ENCODE results near the gene OCA2.

The OCA2 gene

DNA sequence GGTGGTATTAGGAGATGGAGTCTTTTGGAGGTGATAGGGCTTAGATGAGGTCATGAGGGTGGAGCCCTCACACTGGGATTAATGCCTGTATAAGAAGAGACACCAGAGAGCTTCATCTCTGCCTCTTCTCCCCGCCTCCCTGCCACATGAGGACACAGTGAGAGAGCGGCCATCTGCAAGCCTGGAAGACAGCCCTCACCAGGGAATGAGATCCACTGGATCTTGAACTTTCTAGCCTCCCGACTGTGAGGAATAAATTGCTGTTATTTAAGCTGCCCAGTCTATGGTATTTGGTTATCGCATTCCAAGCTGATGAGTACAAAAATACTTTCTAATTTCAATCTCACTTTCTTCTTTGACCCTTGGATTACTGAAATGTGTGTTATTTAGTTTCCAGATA is 121.4 kb downstream of the OCA2 start:
- no peaks in the 10 kb centered on the region for H3K36me3 ChIP-seq (ENCODE audit: insufficient read depth, low read length)
- no peaks in the 10 kb centered on the region for H3K79me2 ChIP-seq (ENCODE audit: insufficient read depth, low read length)
- H2AFZ ChIP-seq (ENCODE audit: low read length) = no peak overlapping the region
- no peaks in the 10 kb centered on the region for H3K27me3 ChIP-seq (ENCODE audit: insufficient read depth, low read length, poor library complexity, severe bottlenecking)
- H3F3A ChIP-seq (ENCODE audit: low read depth) = no peaks in the 10 kb centered on the region
- H3K4me2 ChIP-seq (ENCODE audit: low read depth, low read length, poor library complexity, severe bottlenecking) = no peak overlapping the region
- no peaks in the 10 kb centered on the region for H3K4me1 ChIP-seq (ENCODE audit: insufficient read depth, low read length, poor library complexity, severe bottlenecking)
- no peaks in the 10 kb centered on the region for H3K9me2 ChIP-seq (replicated peaks; ENCODE audit: low read depth, low read length)
- no peak overlapping the region for H3K9ac ChIP-seq (ENCODE audit: low read depth, low read length, poor library complexity, severe bottlenecking)
- no peak overlapping the region for H3K4me3 ChIP-seq (ENCODE audit: low read length, poor library complexity, severe bottlenecking)
- H3K9me3 ChIP-seq (ENCODE audit: insufficient read depth, low read depth, low read length) = no peaks in the 10 kb centered on the region
- H4K20me1 ChIP-seq (ENCODE audit: insufficient read depth, low read length, poor library complexity, severe bottlenecking) = no peaks in the 10 kb centered on the region
- TF ChIP-seq, protein P1, sequence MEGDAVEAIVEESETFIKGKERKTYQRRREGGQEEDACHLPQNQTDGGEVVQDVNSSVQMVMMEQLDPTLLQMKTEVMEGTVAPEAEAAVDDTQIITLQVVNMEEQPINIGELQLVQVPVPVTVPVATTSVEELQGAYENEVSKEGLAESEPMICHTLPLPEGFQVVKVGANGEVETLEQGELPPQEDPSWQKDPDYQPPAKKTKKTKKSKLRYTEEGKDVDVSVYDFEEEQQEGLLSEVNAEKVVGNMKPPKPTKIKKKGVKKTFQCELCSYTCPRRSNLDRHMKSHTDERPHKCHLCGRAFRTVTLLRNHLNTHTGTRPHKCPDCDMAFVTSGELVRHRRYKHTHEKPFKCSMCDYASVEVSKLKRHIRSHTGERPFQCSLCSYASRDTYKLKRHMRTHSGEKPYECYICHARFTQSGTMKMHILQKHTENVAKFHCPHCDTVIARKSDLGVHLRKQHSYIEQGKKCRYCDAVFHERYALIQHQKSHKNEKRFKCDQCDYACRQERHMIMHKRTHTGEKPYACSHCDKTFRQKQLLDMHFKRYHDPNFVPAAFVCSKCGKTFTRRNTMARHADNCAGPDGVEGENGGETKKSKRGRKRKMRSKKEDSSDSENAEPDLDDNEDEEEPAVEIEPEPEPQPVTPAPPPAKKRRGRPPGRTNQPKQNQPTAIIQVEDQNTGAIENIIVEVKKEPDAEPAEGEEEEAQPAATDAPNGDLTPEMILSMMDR (conservative IDR thresholded peaks at IDR 0.05; ENCODE audit: low read length) = no peak
- TF ChIP-seq EZH2phosphoT487 (IDR thresholded peaks at IDR 0.05; ENCODE audit: borderline replicate concordance) = no peak

DNA sequence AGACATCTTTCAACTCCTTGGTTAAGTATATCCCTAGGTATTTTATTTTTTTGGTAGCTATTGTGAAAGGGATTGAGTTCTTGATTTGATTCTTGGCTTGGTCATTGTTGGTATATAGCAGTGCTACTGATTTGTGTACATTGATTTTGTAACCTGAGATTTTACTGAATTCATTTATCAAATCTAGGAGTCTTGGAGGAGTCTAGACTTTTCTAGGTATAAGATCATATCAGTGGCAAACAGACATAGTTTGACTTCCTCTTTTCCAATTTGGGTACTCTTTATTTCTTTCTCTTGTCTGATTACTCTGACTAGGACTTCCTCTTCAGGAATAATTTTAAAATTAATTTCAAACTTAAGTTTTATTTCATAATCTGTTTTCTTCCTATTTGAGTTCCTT is 125.2 kb downstream of the OCA2 start:
- Histone ChIP-seq H3K4me2 (ENCODE audit: low read depth, low read length, poor library complexity, severe bottlenecking) (no peak overlapping the region), H3F3A (ENCODE audit: low read depth) (no peaks in the 10 kb centered on the region), H3K79me2 (ENCODE audit: insufficient read depth, low read length) (no peaks in the 10 kb centered on the region), H4K20me1 (ENCODE audit: insufficient read depth, low read length, poor library complexity, severe bottlenecking) (no peaks in the 10 kb centered on the region), H3K4me1 (ENCODE audit: insufficient read depth, low read length, poor library complexity, severe bottlenecking) (no peaks in the 10 kb centered on the region), H3K9ac (ENCODE audit: low read depth, low read length, poor library complexity, severe bottlenecking) (no peak overlapping the region), H3K36me3 (ENCODE audit: insufficient read depth, low read length) (no peaks in the 10 kb centered on the region), H3K9me2 (replicated peaks; ENCODE audit: low read depth, low read length) (no peaks in the 10 kb centered on the region), H3K27me3 (ENCODE audit: insufficient read depth, low read length, poor library complexity, severe bottlenecking) (no peaks in the 10 kb centered on the region), H3K9me3 (ENCODE audit: insufficient read depth, low read depth, low read length) (no peaks in the 10 kb centered on the region), H3K4me3 (ENCODE audit: low read length, poor library complexity, severe bottlenecking) (no peak overlapping the region), H2AFZ (ENCODE audit: low read length) (no peak overlapping the region)
- no peak for TF ChIP-seq EZH2phosphoT487 (IDR thresholded peaks at IDR 0.05; ENCODE audit: borderline replicate concordance)
- TF ChIP-seq, protein P1 (conservative IDR thresholded peaks at IDR 0.05; ENCODE audit: low read length) = no peak

DNA sequence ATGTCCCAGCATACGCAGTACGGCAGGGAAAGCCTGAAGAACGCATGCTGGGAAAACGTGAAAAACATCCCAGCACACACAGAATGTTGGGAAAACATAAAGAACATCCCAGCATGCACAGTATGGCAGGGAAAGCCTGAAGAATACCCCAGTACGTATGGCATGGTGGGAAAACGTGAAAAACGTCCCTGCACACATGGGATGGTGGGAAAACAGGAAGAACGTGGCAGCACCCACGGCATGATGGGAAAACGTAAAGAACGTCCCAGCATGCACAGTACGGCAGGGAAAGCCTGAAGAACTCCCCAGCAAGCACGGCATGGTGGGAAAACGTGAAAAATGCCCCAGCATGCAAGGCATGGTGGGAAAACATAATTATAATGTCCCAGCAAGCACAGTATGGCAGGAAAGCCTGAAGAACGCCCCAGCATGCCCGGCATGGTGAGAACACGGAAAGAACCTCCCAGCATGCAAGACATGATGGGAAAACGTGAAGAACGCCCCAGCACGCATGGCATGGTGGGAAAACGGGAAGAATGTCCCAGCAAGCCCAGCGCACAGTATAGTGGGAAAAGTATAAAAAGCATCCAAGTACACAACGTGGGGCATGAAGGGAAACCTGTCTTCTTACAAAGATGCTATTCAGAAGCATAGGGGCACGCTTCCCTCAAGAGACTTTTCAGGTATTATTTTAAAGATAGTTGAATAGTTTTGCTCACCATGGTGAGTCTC is 128.3 kb downstream of the OCA2 start:
- Histone ChIP-seq H3K9ac (ENCODE audit: low read depth, low read length, poor library complexity, severe bottlenecking) (no peak overlapping the region), H3K4me1 (ENCODE audit: insufficient read depth, low read length, poor library complexity, severe bottlenecking) (no peaks in the 10 kb centered on the region), H3K9me3 (ENCODE audit: insufficient read depth, low read depth, low read length) (no peaks in the 10 kb centered on the region), H3K9me2 (replicated peaks; ENCODE audit: low read depth, low read length) (no peaks in the 10 kb centered on the region), H3K79me2 (ENCODE audit: insufficient read depth, low read length) (no peaks in the 10 kb centered on the region), H3K4me2 (ENCODE audit: low read depth, low read length, poor library complexity, severe bottlenecking) (no peak overlapping the region), H3K36me3 (ENCODE audit: insufficient read depth, low read length) (no peaks in the 10 kb centered on the region), H3F3A (ENCODE audit: low read depth) (no peaks in the 10 kb centered on the region), H3K4me3 (ENCODE audit: low read length, poor library complexity, severe bottlenecking) (no peak overlapping the region), H3K27me3 (ENCODE audit: insufficient read depth, low read length, poor library complexity, severe bottlenecking) (no peaks in the 10 kb centered on the region), H4K20me1 (ENCODE audit: insufficient read depth, low read length, poor library complexity, severe bottlenecking) (no peaks in the 10 kb centered on the region), H2AFZ (ENCODE audit: low read length) (no peak overlapping the region)
- no peak for TF ChIP-seq EZH2phosphoT487 (IDR thresholded peaks at IDR 0.05; ENCODE audit: borderline replicate concordance)
- TF ChIP-seq, protein P1 (conservative IDR thresholded peaks at IDR 0.05; ENCODE audit: low read length) = no peak

Data from Loucy (cell line).